ENCODE data around the gene ABHD16A.

The ABHD16A gene

GRCh38 chr6:31702819-31703716, at the start of gene ABHD16A:
ABHD16A (minus strand) TSS chr6:31703324; CDS start chr6:31703281, 43 bp downstream.
- DNase-seq (ENCODE audit: low spot score), result peak; percentile 99

GRCh38 chr6:31752739-31753319, 49.7 kb upstream of the ABHD16A start:
- DNase-seq (ENCODE audit: low spot score), result peak; percentile 76

DNA sequence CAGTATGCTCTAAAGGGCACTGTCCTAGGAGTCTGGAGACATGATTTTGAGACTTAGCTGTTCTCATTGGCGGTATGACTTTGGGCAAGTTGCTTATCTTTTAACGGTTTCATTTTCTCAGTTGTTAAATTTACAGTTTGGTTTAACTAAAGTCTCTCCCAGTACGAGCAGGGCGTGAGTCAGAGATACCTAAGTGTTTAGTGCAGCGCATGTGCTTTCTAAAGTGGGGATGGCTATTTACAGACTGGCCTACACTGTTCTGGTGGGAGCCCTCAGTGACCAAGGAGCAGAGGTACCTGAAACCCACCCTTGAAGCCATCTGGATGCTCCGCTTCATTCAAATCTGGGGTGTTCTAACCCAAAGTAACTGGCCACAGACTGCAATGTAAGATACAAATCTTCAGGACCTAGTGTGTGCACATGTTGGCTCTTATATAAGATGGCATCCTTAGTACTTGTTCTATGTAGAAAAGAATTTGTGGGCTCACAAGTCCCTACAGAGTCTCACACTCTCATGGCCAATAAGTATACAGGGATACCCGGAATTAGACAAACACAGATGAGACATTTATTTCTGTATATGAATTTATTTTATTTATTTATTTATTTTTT, 47.4 kb upstream of the ABHD16A start:
- no peak for DNase-seq (ENCODE audit: low spot score)

GRCh38 chr6:31749301-31750036, 46.3 kb upstream of the ABHD16A start:
- DNase-seq (ENCODE audit: low spot score), result no peak

- DNase-seq (ENCODE audit: low spot score), result no peak
Measured at GRCh38 chr6:31744422-31744821, 41.3 kb upstream of the ABHD16A start.

- no peak for DNase-seq (ENCODE audit: low spot score)
Measured at GRCh38 chr6:31742894-31743293, 39.8 kb upstream of the ABHD16A start.

GRCh38 chr6:31741815-31742214, 38.7 kb upstream of the ABHD16A start:
- no peak for DNase-seq (ENCODE audit: low spot score)

GRCh38 chr6:31740397-31741223, 37.5 kb upstream of the ABHD16A start:
- DNase-seq (ENCODE audit: low spot score), result no peak

DNA sequence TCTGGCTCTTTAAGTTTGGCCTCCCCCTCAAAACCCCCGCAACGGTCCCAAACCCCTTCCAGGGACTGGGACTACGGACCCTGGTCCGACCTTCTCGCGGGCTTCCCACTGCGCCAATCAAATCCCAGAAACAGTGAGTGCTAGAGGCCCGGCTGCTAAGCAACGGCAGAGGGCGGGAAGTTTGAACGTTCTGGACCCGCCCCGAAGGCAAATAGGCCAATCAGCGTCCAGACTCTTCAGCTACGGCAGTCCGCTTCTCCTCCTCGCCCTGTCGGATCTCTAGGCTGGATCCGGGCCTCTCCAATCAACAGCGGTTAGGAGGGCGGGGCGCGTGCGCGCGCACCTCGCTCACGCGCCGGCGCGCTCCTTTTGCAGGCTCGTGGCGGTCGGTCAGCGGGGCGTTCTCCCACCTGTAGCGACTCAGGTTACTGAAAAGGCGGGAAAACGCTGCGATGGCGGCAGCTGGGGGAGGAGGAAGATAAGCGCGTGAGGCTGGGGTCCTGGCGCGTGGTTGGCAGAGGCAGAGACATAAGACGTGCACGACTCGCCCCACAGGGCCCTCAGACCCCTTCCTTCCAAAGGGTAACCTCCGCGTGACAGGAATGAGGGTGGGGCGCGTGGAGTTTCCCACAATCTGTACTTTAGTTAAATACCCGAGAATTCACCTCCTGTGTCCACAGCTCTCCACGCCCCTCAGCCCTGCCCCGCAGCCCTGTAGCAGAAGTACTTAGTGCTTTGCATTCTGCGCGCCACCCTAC, 36.7 kb upstream of the ABHD16A start, which contains the start of gene MSH5:
TSS of gene MSH5 (plus strand) at position 367 of the 758 bp plus-strand sequence. CDS start 462 bp downstream, outside the sequence.
- peak; percentile 99 for DNase-seq (ENCODE audit: low spot score)

- peak; percentile 81 for DNase-seq (ENCODE audit: low spot score)
Measured at GRCh38 chr6:31737991-31738979, 35.2 kb upstream of the ABHD16A start.

GRCh38 chr6:31737315-31737990, 34.3 kb upstream of the ABHD16A start:
- DNase-seq (ENCODE audit: low spot score), result no peak

- DNase-seq (ENCODE audit: low spot score), result no peak
Measured at GRCh38 chr6:31736768-31737314, 33.7 kb upstream of the ABHD16A start.

DNA sequence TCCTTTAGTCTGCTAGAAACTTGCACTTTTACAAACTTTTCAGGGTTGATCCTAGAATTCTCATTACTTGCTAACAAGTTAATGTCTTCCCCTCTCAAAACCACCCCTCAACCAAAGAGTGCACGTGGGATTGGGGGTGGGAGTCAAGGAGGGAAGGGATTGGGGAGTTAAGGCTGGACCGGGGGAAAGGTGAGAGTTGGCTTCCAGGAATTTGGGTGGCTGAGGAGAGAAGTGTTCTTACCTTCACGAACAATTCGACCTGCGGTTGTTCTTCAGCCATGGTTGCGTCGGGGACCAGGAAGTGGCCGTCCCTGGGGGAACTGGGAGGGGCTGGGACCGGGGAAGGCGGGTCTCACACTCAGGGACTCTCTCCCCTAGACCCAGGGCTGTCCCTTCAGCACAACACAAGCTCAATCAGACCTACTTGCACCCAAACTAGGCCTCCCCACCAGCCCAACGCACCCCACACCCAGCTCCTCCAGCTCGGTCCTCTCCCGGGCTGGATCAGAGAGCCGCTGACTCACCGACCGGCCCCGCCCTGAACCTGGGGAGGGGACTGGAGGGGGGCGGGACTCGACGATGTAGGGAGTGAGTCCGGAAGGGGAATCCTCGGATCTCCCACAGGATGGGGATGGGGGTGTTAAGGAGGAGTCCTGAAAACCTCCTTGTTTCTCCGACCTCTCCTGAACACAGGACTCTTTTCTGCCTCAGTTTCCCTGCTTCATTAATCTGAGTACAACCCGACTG, 33.1 kb upstream of the ABHD16A start, which contains the start of gene CLIC1:
TSS of gene CLIC1 (minus strand) at position 510 of the 747 bp plus-strand sequence. CDS start at position 280, 230 bp downstream.
- DNase-seq (ENCODE audit: low spot score), result peak; percentile 92

DNA sequence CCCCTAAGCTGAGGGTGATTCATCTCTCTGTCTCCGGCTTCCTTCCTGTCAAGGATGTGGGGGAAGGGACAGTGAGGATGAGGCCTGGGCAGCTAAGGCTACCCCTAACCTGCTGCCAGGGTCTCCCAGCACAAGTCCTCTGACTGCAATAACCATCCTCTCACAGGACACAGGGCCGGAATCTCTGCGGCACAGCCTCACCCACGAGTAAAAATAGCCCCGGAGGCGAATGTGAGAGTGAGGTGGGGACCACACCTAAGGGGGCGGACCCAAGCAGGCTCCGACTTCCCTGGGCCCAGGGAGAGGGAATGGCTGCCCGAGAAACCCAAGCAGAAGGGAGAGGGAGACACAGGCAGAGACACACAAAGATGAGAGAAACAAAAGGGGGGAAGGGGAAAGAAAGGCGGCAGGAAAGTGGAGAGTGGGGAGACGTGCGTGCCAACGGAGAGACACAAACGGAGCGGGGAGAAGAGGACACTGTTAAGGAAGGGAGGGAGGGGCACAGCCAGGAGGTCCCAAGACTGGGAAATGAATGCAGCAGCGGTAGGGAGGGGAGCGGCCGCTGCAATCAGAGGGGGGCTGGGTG, 31.8 kb upstream of the ABHD16A start:
- peak; percentile 60 for DNase-seq (ENCODE audit: low spot score)

GRCh38 chr6:31734247-31734820, 31.2 kb upstream of the ABHD16A start:
- DNase-seq (ENCODE audit: low spot score), result no peak

DNA sequence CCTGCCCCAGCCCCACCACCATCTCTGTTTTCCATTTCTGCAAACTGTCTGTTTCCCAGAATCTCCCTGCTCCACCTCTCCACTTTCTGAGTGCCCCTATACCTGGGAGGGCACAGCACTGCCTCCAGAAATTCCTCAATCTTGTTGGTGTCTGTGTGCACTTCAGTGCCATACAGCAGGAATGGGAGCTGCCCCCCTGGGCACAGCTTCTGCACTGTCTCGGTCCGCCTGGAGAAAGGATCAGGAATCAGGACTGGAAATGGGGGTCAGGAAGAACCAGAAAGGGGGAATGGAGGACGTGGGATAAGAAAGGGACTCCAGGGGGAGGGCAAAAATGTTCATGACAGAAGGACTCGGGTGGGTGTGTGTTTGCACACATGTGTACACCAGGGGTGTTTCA, 30.6 kb upstream of the ABHD16A start:
- DNase-seq (ENCODE audit: low spot score), result no peak

DNA sequence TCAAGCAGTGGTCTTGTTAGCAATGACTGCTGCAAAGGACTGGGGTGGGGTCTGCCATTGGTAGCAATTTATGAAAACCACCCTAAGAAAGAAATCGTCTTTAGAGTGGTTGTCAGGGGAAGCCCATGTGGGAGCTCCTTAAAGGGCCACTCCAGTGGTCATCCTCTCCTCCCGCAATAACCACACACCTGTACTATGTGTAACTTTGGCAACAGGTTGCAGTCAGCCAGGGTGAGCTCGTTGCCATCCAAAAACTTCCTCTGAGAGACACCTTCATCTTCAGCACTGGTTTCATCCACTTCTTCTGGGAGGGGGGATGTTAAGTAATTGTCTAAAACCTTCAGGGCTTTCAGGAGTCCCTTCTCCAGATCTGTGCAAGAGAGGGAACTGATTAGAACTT, 28.9 kb upstream of the ABHD16A start:
- no peak for DNase-seq (ENCODE audit: low spot score)

Data from AG08395 (cell line).